Measurements from ENCODE around the gene BET1L.

Gene BET1L

GRCh38 chr11:213111-213510, 5.9 kb upstream of the BET1L start:
- TF ChIP-seq CTCF (conservative IDR thresholded peaks at IDR 0.05; ENCODE audit: low read depth, low read length) = no peak
- H3K4me3 ChIP-seq (ENCODE audit: low read length) = no peak overlapping the region
- no peak for DNase-seq (ENCODE audit: low read depth)

- no peak overlapping the region for H3K4me3 ChIP-seq (ENCODE audit: low read length)
- DNase-seq (ENCODE audit: low read depth) = no peak
- no peak for TF ChIP-seq CTCF (conservative IDR thresholded peaks at IDR 0.05; ENCODE audit: low read depth, low read length)
Measured at GRCh38 chr11:212150-213100, 5.2 kb upstream of the BET1L start.

- no peak overlapping the region for H3K4me3 ChIP-seq (ENCODE audit: low read length)
- no peak for DNase-seq (ENCODE audit: low read depth)
- TF ChIP-seq CTCF (conservative IDR thresholded peaks at IDR 0.05; ENCODE audit: low read depth, low read length) = no peak
Measured at GRCh38 chr11:211741-212140, 4.5 kb upstream of the BET1L start.

DNA sequence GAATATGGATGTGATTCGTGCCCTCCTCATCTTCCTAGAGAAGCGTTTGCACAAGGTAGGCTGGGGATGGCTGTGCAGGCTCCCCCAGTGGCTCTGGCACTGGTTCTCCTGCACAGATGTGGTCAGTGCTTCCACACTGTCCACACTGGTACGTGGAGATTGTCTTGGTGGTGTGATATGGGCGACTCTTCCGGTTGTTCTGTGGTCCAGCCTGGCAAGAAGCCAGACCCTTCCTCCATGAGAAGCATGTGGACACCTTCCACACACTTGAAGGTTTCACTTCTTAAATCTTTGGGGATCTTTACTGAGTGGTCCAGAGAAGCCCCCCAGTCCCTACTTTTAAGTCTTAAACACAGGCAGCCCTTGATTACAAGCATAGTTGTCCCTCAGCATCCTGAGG, 4.1 kb upstream of the BET1L start:
- no peak for DNase-seq (ENCODE audit: low read depth)
- H3K4me3 ChIP-seq (ENCODE audit: low read length) = no peak overlapping the region
- no peak for TF ChIP-seq CTCF (conservative IDR thresholded peaks at IDR 0.05; ENCODE audit: low read depth, low read length)

DNA sequence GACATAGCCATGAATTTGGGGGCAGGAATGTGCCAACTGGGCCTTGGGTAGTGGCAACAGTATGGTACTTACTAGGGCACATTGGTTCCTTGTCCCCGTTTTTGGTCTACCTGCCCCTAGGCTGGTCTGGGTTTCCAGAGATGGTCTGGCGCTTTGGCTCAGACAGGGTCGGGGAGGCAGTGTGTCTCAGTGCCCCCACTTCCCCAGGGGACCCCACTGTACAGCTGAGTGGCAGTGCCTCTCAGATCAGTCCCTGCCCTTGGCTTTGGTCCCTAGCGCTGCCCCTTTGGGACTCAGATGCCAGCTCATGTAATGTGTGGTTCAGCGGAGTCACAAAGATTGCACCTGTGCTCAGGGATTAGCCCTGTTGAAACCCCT, 3.6 kb upstream of the BET1L start:
- H3K4me3 ChIP-seq (ENCODE audit: low read length) = no peak overlapping the region
- no peak for DNase-seq (ENCODE audit: low read depth)
- no peak for TF ChIP-seq CTCF (conservative IDR thresholded peaks at IDR 0.05; ENCODE audit: low read depth, low read length)

- TF ChIP-seq CTCF (conservative IDR thresholded peaks at IDR 0.05; ENCODE audit: low read depth, low read length) = no peak
- peak; percentile 17 for DNase-seq (ENCODE audit: low read depth)
- H3K4me3 ChIP-seq (ENCODE audit: low read length) = peak overlapping the region; percentile 92
Measured at GRCh38 chr11:210122-210802, 3.1 kb upstream of the BET1L start.

Data from retinal pigment epithelial cell (primary cell).